MM.1S (cell line): Measurements from ENCODE around the gene KIRREL1.

Experiments
- EZH2 ChIP-seq: fragments of 300-600 bp; sonication (generic); optimal IDR thresholded peaks from 2 replicates; pipeline ENCODE3; 2017; ENCODE audit warnings: low read depth, mild to moderate bottlenecking, antibody characterized with exemption, low read length, mixed read lengths
- TF ChIP-seq, protein P1 (sequence below): fragments of 300-600 bp; sonication (generic); IDR thresholded peaks from 2 replicates; pipeline ENCODE4 v1.5.1; 2016; ENCODE audit warnings: antibody characterized with exemption, low read length, mixed read lengths

GRCh38 chr1:157971769-157972168 lies 21.7 kb upstream of the KIRREL1 start:
- TF ChIP-seq, protein P1, sequence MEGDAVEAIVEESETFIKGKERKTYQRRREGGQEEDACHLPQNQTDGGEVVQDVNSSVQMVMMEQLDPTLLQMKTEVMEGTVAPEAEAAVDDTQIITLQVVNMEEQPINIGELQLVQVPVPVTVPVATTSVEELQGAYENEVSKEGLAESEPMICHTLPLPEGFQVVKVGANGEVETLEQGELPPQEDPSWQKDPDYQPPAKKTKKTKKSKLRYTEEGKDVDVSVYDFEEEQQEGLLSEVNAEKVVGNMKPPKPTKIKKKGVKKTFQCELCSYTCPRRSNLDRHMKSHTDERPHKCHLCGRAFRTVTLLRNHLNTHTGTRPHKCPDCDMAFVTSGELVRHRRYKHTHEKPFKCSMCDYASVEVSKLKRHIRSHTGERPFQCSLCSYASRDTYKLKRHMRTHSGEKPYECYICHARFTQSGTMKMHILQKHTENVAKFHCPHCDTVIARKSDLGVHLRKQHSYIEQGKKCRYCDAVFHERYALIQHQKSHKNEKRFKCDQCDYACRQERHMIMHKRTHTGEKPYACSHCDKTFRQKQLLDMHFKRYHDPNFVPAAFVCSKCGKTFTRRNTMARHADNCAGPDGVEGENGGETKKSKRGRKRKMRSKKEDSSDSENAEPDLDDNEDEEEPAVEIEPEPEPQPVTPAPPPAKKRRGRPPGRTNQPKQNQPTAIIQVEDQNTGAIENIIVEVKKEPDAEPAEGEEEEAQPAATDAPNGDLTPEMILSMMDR = no peak
- no peak for TF ChIP-seq EZH2
